ENCODE results near the gene PCDHGA1. TPM values are rescaled to one million over a fixed set of nuclear protein-coding genes. Genes with fewer than 3 reads are reported as not detected.
"Not testable (repeated sequence)": the region's sequence is repeated elsewhere in the genome, so short reads cannot be mapped to it uniquely, and the experiment has no call there.

PCDHGA1 gene
- total RNA-seq, 1 donor from 2014 or later = 0.54 TPM

- peaks cover 62% of the 10 kb centered on the region for H3K36me3 Mint-ChIP-seq (ENCODE audit: low read depth)
- TF ChIP-seq CTCF (conservative IDR thresholded peaks at IDR 0.05) = no peak
- H3K4me3 Mint-ChIP-seq = peak overlapping the region; percentile 81
- H3K9me3 Mint-ChIP-seq = peaks cover 33% of the 10 kb centered on the region
- no peak overlapping the region for H3K27ac Mint-ChIP-seq (ENCODE audit: unreplicated experiment)
- DNase-seq (ENCODE audit: low read depth, low spot score) = no peak
- H3K4me1 Mint-ChIP-seq = peaks cover 44% of the 10 kb centered on the region
- H3K27me3 Mint-ChIP-seq (ENCODE audit: low read depth) = peaks cover 22% of the 10 kb centered on the region
Measured at GRCh38 chr5:141409598-141410306, 79.4 kb downstream of the PCDHGA1 start.

- peaks cover 22% of the 10 kb centered on the region for H3K27me3 Mint-ChIP-seq (ENCODE audit: low read depth)
- H3K9me3 Mint-ChIP-seq = peaks cover 32% of the 10 kb centered on the region
- H3K36me3 Mint-ChIP-seq (ENCODE audit: low read depth) = peaks cover 69% of the 10 kb centered on the region
- TF ChIP-seq CTCF (conservative IDR thresholded peaks at IDR 0.05) = no peak
- H3K4me1 Mint-ChIP-seq = peaks cover 44% of the 10 kb centered on the region
- peak overlapping the region; percentile 31 for H3K4me3 Mint-ChIP-seq
- no peak overlapping the region for H3K27ac Mint-ChIP-seq (ENCODE audit: unreplicated experiment)
- DNase-seq (ENCODE audit: low read depth, low spot score) = no peak
Measured at GRCh38 chr5:141411575-141411974, 81.3 kb downstream of the PCDHGA1 start.

GRCh38 chr5:141412854-141413539 is 82.7 kb downstream of the PCDHGA1 start, which contains the start of gene PCDHGA10:
Gene PCDHGA10, plus strand, starts transcription at chr5:141412987. Its CDS starts 189 bp downstream, at chr5:141413176.
- H3K27ac Mint-ChIP-seq (ENCODE audit: unreplicated experiment) = peak within 1 kb of the TSS; percentile 75
- peaks cover 38% of the 10 kb centered on the region for H3K4me1 Mint-ChIP-seq
- peak within 1 kb of the TSS; percentile 94 for H3K4me3 Mint-ChIP-seq
- peaks cover 73% of the 10 kb centered on the region for H3K36me3 Mint-ChIP-seq (ENCODE audit: low read depth)
- TF ChIP-seq CTCF (conservative IDR thresholded peaks at IDR 0.05) = peak; percentile 76
- DNase-seq (ENCODE audit: low read depth, low spot score) = peak; percentile 37
- peaks cover 22% of the 10 kb centered on the region for H3K27me3 Mint-ChIP-seq (ENCODE audit: low read depth)
- peaks cover 34% of the 10 kb centered on the region for H3K9me3 Mint-ChIP-seq

GRCh38 chr5:141413540-141414069 is 83.3 kb downstream of the PCDHGA1 start:
- Mint-ChIP-seq H3K36me3 (ENCODE audit: low read depth) (peaks cover 73% of the 10 kb centered on the region), H3K4me1 (peaks cover 33% of the 10 kb centered on the region), H3K9me3 (peaks cover 36% of the 10 kb centered on the region), H3K27me3 (ENCODE audit: low read depth) (peaks cover 22% of the 10 kb centered on the region), H3K4me3 (peak overlapping the region; percentile 94), H3K27ac (ENCODE audit: unreplicated experiment) (peak overlapping the region; percentile 75)
- TF ChIP-seq CTCF (conservative IDR thresholded peaks at IDR 0.05) = no peak
- no peak for DNase-seq (ENCODE audit: low read depth, low spot score)

GRCh38 chr5:141414548-141415274 is 84.4 kb downstream of the PCDHGA1 start:
- H3K4me1 Mint-ChIP-seq = peaks cover 28% of the 10 kb centered on the region
- H3K9me3 Mint-ChIP-seq = peaks cover 35% of the 10 kb centered on the region
- peaks cover 70% of the 10 kb centered on the region for H3K36me3 Mint-ChIP-seq (ENCODE audit: low read depth)
- peak overlapping the region; percentile 79 for H3K4me3 Mint-ChIP-seq
- not testable (repeated sequence) for H3K27ac Mint-ChIP-seq (ENCODE audit: unreplicated experiment); DNase-seq (ENCODE audit: low read depth, low spot score)
- peaks cover 21% of the 10 kb centered on the region for H3K27me3 Mint-ChIP-seq (ENCODE audit: low read depth)

- H3K27ac Mint-ChIP-seq (ENCODE audit: unreplicated experiment); DNase-seq (ENCODE audit: low read depth, low spot score): not testable (repeated sequence)
- H3K36me3 Mint-ChIP-seq (ENCODE audit: low read depth) = peaks cover 72% of the 10 kb centered on the region
- H3K4me1 Mint-ChIP-seq = peaks cover 26% of the 10 kb centered on the region
- H3K4me3 Mint-ChIP-seq = peak overlapping the region; percentile 66
- H3K9me3 Mint-ChIP-seq = peaks cover 36% of the 10 kb centered on the region
- peaks cover 19% of the 10 kb centered on the region for H3K27me3 Mint-ChIP-seq (ENCODE audit: low read depth)
Measured at GRCh38 chr5:141415275-141415618, 84.9 kb downstream of the PCDHGA1 start.
